GM21576 (cell line): ENCODE results near the gene FER.
"Not testable (repeated sequence)": the region's sequence is repeated elsewhere in the genome, so short reads cannot be mapped to it uniquely, and the experiment has no call there.

ENCODE experiments used
- ATAC-seq: cut with Tn5 transposase; IDR thresholded peaks from one replicate; pipeline ENCODE4 v1.9.1; 2021; ENCODE audit warnings: mild to moderate bottlenecking, moderate library complexity; ENCODE audit not compliant: unreplicated experiment

Gene FER

GRCh38 chr5:108747111-108747773 is 455 bp upstream of the FER start:
- ATAC-seq: no peak

- peak; percentile 94 for ATAC-seq
Measured at GRCh38 chr5:108748401-108749127, 867 bp downstream of the FER start.

- ATAC-seq: peak; percentile 34
Measured at GRCh38 chr5:108749128-108749861, 1.6 kb downstream of the FER start.

DNA sequence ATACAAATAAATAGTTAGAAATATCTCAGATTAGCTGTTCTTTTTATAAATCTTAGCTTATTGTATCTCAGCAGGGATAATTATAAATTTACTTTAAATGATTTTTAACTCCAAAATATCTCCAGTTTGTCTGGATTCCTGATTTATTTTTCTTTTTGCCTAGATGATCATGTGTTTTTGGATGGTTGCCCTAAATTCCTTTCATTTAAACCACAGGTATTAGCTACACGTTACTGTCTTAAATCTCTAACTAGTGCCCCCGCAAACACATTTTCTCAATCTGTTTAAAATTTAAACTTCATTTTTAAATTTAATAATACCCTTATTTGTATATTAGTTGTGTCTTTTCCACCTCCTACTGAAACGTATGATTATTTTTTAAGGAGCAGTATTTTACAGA is 5.6 kb downstream of the FER start:
- no peak for ATAC-seq

DNA sequence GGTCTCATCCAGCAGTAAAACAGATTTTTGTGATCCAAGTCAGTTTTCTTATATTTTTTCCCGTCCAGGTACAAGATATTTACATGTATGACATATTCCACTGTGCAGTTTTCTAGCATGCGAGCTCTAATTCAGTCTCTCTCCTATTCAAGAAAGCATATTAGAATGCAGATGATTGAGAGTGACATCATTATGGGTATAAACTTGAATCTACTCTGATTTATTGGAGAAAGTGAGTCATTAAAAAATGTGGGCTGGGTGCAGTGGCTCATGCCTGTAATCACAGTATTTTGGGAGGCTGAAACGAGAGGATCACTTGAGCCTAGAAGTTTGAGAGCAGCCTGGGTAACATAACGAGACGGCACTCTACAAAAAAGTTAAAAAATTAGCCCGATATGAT is 6.2 kb downstream of the FER start:
- ATAC-seq: no peak

DNA sequence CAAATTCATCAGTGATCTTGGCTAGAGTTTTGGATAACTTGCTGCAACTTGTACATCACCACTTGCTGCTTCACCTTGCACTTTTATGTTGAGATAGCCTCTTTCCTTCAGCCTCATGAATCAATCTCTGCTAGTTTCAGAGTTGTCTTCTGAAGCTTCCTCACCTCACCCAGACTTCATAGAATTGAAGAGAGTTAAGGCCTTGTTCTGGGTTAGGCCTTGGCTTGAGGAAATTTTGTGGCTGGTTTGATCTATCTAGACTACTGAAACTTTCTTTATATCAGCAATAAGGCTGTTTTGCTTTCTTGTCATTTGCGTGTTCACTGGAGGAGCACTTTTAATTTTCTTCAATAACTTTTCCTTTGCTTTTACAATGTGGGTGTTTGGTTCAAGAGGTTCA is 12.8 kb downstream of the FER start:
- ATAC-seq: no peak

DNA sequence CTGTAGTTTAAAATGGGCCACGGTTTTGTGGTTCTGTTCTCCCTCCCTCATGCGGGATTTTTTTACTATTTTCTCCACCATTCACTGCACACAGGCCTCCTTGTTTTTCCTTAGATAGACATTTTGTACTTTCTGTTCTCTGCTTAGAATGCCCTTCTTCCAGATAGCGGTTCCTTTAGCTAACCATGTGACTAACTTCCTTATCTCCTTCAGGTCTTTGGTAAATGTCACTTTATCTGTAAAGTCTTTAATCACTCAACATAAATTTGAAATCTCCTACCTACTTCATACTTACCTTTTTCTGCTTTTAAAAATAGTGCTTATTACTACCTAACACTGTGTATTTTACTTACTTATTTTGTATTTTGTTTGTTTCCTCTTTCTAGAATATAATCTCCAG is 15.0 kb downstream of the FER start:
- no peak for ATAC-seq

- no peak for ATAC-seq
Measured at GRCh38 chr5:108763222-108763916, 15.7 kb downstream of the FER start.

- no peak for ATAC-seq
Measured at GRCh38 chr5:108765647-108766046, 17.9 kb downstream of the FER start.

DNA sequence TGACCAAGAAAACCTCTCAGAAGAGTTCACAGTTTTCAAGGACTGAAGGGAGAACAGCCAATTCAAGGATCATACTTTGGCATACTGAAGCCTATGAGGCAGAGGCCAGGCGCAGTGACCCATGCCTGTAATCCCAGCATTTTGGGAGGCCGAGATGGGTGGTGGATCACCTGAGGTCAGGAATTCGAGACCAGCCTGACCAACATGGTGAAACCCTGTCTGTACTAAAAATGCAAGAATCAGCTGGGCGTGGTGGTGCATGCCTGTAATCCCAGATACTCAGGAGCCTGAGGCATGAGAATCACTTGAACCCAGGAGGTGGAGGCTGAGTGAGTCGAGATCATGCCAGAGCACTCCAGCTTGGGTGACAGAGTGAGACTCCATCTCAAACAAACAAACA is 19.2 kb downstream of the FER start:
- ATAC-seq: not testable (repeated sequence)

- ATAC-seq: no peak
Measured at GRCh38 chr5:108769352-108769751, 21.7 kb downstream of the FER start.

- no peak for ATAC-seq
Measured at GRCh38 chr5:108772626-108773025, 24.9 kb downstream of the FER start.

GRCh38 chr5:108773330-108773729 is 25.6 kb downstream of the FER start:
- no peak for ATAC-seq

DNA sequence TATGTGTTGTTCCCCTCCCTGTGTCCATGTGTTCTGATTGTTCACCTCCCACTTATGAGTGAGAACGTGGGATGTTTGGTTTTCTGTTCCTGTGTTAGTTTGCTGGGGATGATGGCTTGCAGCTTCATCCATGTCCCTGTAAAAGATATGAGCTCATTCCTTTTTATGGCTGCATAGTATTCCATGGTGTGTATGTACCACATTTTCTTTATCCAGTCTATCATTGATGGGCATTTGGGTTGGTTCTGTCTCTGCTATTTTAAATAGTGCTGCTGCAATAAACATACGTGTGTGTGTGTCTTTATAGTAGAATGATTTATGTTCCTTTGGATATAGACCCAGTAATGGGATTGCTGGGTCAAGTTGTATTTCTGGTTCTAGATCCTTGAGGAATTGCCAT is 26.4 kb downstream of the FER start:
- ATAC-seq: not testable (repeated sequence)

DNA sequence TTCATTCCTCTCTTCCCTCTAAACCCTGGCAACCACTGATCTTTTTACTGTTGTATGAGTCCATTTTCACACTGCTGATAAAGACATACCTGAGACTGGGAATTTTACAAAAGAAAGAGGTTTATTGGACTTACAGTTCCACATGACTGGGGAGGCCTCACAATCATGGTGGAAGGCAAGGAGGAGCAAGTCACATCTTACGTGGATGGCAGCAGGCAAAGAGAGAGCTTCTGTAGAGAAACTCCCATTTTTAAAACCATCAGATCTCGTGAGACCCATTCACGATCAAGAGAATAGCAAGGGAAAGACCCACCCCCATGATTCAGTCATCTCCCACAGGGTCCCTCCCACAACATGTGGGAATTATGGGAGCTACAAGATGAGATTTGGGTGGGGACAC is 29.9 kb downstream of the FER start:
- not testable (repeated sequence) for ATAC-seq

- ATAC-seq: not testable (repeated sequence)
Measured at GRCh38 chr5:108784577-108784976, 36.9 kb downstream of the FER start.

- no peak for ATAC-seq
Measured at GRCh38 chr5:108786806-108787483, 39.2 kb downstream of the FER start.

DNA sequence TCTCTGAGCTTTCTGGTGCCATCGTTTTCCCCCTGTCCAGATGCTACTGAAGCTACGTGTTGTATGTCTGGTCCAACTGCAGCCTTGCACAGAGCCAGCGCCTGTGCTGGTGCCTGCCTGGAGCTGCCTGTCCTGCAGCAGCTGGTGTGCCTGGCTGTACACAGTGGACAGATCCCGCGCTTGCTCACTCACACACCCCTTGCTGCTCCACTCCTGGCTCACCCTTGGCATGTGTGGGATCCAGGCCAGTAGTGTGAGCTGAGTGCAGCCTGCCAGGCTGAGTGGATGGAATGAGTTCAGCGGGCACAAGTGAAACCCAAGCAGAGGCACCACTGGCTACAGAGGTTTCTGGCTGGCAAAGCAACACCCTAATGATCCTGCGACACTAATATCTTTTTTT is 40.4 kb downstream of the FER start:
- no peak for ATAC-seq

DNA sequence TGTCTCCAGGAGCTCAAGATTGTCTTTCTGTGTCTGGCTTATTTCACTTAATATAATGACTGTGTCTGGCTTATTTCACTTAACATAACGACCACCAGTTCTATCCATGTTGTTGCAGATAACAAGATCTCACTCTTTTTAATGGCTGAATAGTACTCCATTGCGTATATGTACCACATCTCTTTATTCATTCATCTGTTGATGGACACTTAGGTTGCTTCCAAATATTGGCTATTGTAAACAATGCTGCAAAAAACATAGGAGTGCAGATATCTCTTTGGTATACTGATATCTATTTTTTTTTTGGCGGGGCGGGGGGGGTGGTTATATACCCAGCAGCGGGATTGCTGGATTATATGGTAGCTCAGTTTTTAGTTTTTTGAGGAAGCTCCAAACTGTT is 45.5 kb downstream of the FER start:
- ATAC-seq: no peak

GRCh38 chr5:108794349-108794748 is 46.7 kb downstream of the FER start:
- not testable (repeated sequence) for ATAC-seq

DNA sequence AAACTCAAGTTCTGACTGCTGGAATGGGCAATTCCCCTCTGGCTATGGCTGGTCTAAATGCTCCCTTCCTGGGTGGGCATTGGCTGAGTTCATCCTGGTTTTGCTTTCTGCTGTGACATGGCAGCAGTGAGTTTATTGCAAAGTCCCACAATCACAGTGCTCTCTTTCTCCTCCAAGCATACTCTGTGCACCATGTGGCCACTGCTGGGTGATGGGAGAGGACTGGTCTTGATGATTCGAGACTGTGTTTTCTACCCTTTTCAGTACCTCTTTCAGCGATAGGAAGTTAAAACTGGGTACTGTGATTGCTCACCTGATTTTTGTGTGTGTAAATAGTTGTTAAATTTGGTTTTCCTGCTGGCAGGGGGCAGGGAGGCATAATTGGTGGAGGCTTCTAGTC is 49.7 kb downstream of the FER start:
- no peak for ATAC-seq
